Endodermal cell (in vitro differentiated cells): ENCODE results near the gene CNDP1. TPM values are rescaled to one million over a fixed set of nuclear protein-coding genes. Genes with fewer than 3 reads are reported as not detected.
"Not testable (repeated sequence)": the region's sequence is repeated elsewhere in the genome, so short reads cannot be mapped to it uniquely, and the experiment has no call there.

Source experiments
- DNase-seq: peaks from one replicate; pipeline ENCODE4 v3.0.0-alpha.2; 2017
- H3K27ac ChIP-seq: 2 replicates; pipeline ENCODE4 v1.5.1; 2013; ENCODE audit warnings: mild to moderate bottlenecking, low read depth, low read length, moderate library complexity
- H3K27me3 ChIP-seq: 2 replicates; pipeline ENCODE4 v1.6.1; 2013; ENCODE audit warnings: mild to moderate bottlenecking, low read length, moderate library complexity; ENCODE audit not compliant: insufficient read depth, control insufficient read depth, poor library complexity, severe bottlenecking
- H3K36me3 ChIP-seq: 2 replicates; pipeline ENCODE4 v1.7.0; 2013; ENCODE audit warnings: mild to moderate bottlenecking, low read length, moderate library complexity; ENCODE audit not compliant: control insufficient read depth, insufficient read depth
- H3K4me1 ChIP-seq: one replicate; pipeline ENCODE4 v1.7.0; 2013; ENCODE audit warnings: low read length; ENCODE audit not compliant: control insufficient read depth, insufficient read depth
- H3K4me3 ChIP-seq: 2 replicates; pipeline ENCODE4 v1.5.1; 2013; ENCODE audit warnings: mild to moderate bottlenecking, low read length, moderate library complexity
- H3K9ac ChIP-seq: 2 replicates; pipeline ENCODE4 v1.6.1; 2013; ENCODE audit warnings: mild to moderate bottlenecking, low read length, moderate library complexity; ENCODE audit not compliant: poor library complexity, severe bottlenecking; ENCODE audit errors: extremely low read depth
- H3K9me3 ChIP-seq: 2 replicates; pipeline ENCODE4 v1.6.1; 2013; ENCODE audit warnings: mild to moderate bottlenecking, low read length, moderate library complexity; ENCODE audit not compliant: control insufficient read depth
- H3K27ac Mint-ChIP-seq: 2 replicates; pipeline ENCODE4 v1.8.0; 2020; ENCODE audit warnings: mixed read lengths
- H3K27me3 Mint-ChIP-seq: 2 replicates; pipeline ENCODE4 v1.8.0; 2021; ENCODE audit warnings: mild to moderate bottlenecking, mixed read lengths; ENCODE audit not compliant: insufficient read depth
- H3K36me3 Mint-ChIP-seq: 2 replicates; pipeline ENCODE4 v1.8.0; 2020; ENCODE audit warnings: low read depth, mixed read lengths
- H3K4me1 Mint-ChIP-seq: 2 replicates; pipeline ENCODE4 v1.8.0; 2020; ENCODE audit warnings: mixed read lengths
- H3K4me3 Mint-ChIP-seq: 2 replicates; pipeline ENCODE4 v1.8.0; 2020; ENCODE audit warnings: mild to moderate bottlenecking, moderate library complexity, mixed read lengths
- H3K9me3 Mint-ChIP-seq: 2 replicates; pipeline ENCODE4 v1.8.0; 2020; ENCODE audit warnings: mild to moderate bottlenecking, mixed read lengths
- WGBS, 2 experiments: methylation state at CpG; one replicate each; pipeline versions ENCODE4 v1.1.5 to v1.1.7; 2013; ENCODE audit warnings: missing lambda C conversion rate in 2 of 2, mixed read lengths in 1 of 2; ENCODE audit not compliant: insufficient coverage in 1 of 2, insufficient read length in 1 of 2; 5-methylcytosine and 5-hydroxymethylcytosine counted together
- total RNA-seq, 2 donors: library from RNA; stranded (reverse); fragmentation: NEBNext Ultra II Directional in 1 of 2; extraction: Animal tissue kit (Norgen Biotek cat#: 25700) in 1 of 2; gene quantifications; 2 replicates in 1 of 2; 3 replicates in 1 of 2; pipeline ENCODE4 v1.2.1, GENCODE V29; 2021
- TF ChIP-seq, protein P1 (sequence below): fragments of 200-600 bp; sonication (generic); conservative IDR thresholded peaks from 2 replicates; pipeline ENCODE4 v1.5.0; 2021; ENCODE audit warnings: antibody characterized with exemption, mild to moderate bottlenecking

CNDP1 gene
- total RNA-seq, 2 donors from 2014 or later: 0.51 TPM; not detected in 1

DNA sequence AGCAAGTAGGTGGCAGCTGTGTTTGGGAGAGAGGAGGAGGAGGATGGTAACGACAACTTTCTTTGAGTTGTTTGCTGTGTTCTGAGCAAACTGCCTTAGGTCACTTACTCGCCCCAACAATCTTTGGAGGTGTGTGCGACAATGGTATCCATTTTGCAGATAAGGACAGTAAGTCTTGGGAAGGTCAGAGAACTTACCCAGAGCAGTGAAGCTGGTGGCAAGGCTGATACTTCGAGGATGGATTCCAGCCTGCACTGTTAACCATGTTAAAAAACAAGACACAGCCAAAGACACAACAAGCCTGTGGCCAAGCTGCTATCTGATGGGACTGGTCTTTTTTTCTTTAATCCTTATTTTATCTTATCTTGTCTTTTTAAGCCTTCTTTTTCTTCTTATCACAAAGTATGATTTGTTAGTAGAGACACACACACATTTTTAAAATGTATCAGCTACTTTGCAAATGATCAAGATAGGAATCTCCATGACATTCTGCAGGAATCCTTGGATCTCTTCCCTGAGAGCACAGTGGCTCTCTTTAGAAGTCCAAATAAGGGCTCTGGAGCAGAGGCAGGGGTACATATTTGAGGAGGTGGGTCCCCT lies 27.9 kb downstream of the CNDP1 start:
- H3K27me3 Mint-ChIP-seq: peaks cover 14% of the 10 kb centered on the region
- WGBS, 2 experiments: 55 to 66% methylated on average over 3 to 4 of the region's 4 CpGs
- peak overlapping the region; percentile 32 for H3K4me3 ChIP-seq
- H3K4me1 Mint-ChIP-seq: peaks cover 29% of the 10 kb centered on the region
- DNase-seq: peak; percentile 59
- H3K27ac ChIP-seq: no peak overlapping the region
- H3K36me3 Mint-ChIP-seq: peaks cover 6% of the 10 kb centered on the region
- H3K9me3 ChIP-seq: peaks cover 28% of the 10 kb centered on the region
- TF ChIP-seq, protein P1, sequence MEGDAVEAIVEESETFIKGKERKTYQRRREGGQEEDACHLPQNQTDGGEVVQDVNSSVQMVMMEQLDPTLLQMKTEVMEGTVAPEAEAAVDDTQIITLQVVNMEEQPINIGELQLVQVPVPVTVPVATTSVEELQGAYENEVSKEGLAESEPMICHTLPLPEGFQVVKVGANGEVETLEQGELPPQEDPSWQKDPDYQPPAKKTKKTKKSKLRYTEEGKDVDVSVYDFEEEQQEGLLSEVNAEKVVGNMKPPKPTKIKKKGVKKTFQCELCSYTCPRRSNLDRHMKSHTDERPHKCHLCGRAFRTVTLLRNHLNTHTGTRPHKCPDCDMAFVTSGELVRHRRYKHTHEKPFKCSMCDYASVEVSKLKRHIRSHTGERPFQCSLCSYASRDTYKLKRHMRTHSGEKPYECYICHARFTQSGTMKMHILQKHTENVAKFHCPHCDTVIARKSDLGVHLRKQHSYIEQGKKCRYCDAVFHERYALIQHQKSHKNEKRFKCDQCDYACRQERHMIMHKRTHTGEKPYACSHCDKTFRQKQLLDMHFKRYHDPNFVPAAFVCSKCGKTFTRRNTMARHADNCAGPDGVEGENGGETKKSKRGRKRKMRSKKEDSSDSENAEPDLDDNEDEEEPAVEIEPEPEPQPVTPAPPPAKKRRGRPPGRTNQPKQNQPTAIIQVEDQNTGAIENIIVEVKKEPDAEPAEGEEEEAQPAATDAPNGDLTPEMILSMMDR: no peak
- H3K4me1 ChIP-seq: peaks cover 11% of the 10 kb centered on the region
- H3K9ac ChIP-seq: no peak overlapping the region
- no peak overlapping the region for H3K4me3 Mint-ChIP-seq
- peaks cover 28% of the 10 kb centered on the region for H3K9me3 Mint-ChIP-seq
- no peaks in the 10 kb centered on the region for H3K36me3 ChIP-seq
- peak overlapping the region; percentile 52 for H3K27ac Mint-ChIP-seq
- no peaks in the 10 kb centered on the region for H3K27me3 ChIP-seq

DNA sequence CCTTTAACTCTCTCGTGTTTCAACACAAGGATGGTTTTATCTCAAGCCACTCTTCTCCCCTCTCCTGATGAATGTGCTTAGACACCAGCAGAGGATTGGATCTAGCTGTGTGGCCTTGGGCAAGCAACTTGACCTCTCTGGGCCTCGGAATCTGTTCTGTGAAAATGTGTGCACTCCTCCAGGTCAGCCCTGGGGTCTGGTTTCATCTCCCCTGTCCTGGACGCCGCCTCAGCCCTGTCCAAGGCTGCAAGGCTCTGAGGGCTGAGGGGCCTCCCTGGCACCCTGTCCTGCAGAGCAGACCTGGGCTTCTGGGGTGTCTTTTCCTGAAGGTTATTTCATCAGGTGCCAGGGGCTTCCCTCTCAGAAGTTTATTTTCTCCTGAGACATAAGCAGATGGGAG lies 28.5 kb downstream of the CNDP1 start:
- peaks cover 6% of the 10 kb centered on the region for H3K36me3 Mint-ChIP-seq
- Histone ChIP-seq H3K9ac (no peak overlapping the region), H3K4me3 (no peak overlapping the region), H3K27ac (no peak overlapping the region), H3K9me3 (peaks cover 32% of the 10 kb centered on the region), H3K4me1 (peaks cover 11% of the 10 kb centered on the region), H3K36me3 (no peaks in the 10 kb centered on the region), H3K27me3 (no peaks in the 10 kb centered on the region)
- H3K4me1 Mint-ChIP-seq: peaks cover 29% of the 10 kb centered on the region
- no peak for DNase-seq
- WGBS, 2 experiments: 76 to 85% methylated on average over 3 to 4 of the region's 4 CpGs
- peaks cover 15% of the 10 kb centered on the region for H3K27me3 Mint-ChIP-seq
- H3K9me3 Mint-ChIP-seq: peaks cover 33% of the 10 kb centered on the region
- H3K4me3 Mint-ChIP-seq: no peak overlapping the region
- peak overlapping the region; percentile 58 for H3K27ac Mint-ChIP-seq
- TF ChIP-seq, protein P1: no peak

DNA sequence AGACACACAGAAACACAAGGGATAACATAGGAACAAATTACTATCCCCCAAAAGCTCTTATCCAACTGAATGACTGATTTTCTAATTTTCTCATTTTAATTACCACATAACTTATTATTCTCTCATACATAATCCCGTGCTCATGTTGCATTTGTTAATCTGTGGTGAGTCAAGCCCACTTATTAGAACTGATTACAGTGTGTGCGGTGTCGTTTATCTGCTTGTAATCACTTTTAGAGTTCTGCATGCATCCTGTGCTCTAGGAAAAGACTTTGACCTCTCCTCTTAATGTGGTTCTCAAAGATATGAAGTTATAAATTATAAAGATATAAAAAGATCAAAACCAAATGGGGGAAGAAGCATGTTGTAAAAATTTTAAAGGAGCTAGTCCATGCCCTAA lies 29.7 kb downstream of the CNDP1 start:
- TF ChIP-seq, protein P1: no peak
- H3K27me3 ChIP-seq: no peaks in the 10 kb centered on the region
- peaks cover 11% of the 10 kb centered on the region for H3K4me1 ChIP-seq
- H3K9ac ChIP-seq: no peak overlapping the region
- no peak for DNase-seq
- peaks cover 6% of the 10 kb centered on the region for H3K36me3 Mint-ChIP-seq
- WGBS, 2 experiments: 71 to 97% methylated on average over 1 to 3 of the region's 3 CpGs
- no peak overlapping the region for H3K4me3 Mint-ChIP-seq
- H3K4me1 Mint-ChIP-seq: peaks cover 29% of the 10 kb centered on the region
- no peak overlapping the region for H3K27ac Mint-ChIP-seq
- H3K27me3 Mint-ChIP-seq: peaks cover 23% of the 10 kb centered on the region
- peaks cover 32% of the 10 kb centered on the region for H3K9me3 ChIP-seq
- H3K27ac ChIP-seq: no peak overlapping the region
- H3K36me3 ChIP-seq: no peaks in the 10 kb centered on the region
- H3K9me3 Mint-ChIP-seq: peaks cover 33% of the 10 kb centered on the region
- H3K4me3 ChIP-seq: no peak overlapping the region

DNA sequence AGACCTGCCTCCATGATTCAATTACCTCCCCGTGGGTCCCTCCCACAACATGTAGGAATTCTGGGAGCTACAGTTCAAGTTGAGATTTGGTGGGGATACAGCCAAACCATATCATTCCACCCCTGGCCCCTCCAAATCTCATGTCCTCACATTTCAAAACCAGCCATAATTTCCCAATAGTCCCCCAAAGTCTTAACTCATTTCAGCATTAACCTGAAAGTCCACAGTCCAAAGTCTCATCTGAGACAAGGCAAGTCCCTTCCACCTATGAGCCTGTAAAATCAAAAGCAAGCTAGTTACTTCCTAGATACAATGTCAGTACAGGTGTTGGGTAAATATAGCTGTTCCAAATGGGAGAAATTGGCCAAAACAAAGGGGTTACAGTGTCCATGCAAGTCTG lies 30.9 kb downstream of the CNDP1 start:
- not testable (repeated sequence) for H3K27me3 ChIP-seq, H3K4me3 Mint-ChIP-seq, H3K36me3 Mint-ChIP-seq, H3K27ac Mint-ChIP-seq, H3K9ac ChIP-seq, DNase-seq, H3K36me3 ChIP-seq, H3K27ac ChIP-seq
- H3K27me3 Mint-ChIP-seq: peaks cover 26% of the 10 kb centered on the region
- peaks cover 33% of the 10 kb centered on the region for H3K9me3 Mint-ChIP-seq
- H3K9me3 ChIP-seq: peaks cover 32% of the 10 kb centered on the region
- 100% methylated on average over 1 of the region's 1 CpG; no CpG with 5 or more reads in 1 of the 2 experiments for WGBS, 2 experiments
- peak overlapping the region; percentile 49 for H3K4me3 ChIP-seq
- H3K4me1 ChIP-seq: peaks cover 11% of the 10 kb centered on the region
- H3K4me1 Mint-ChIP-seq: peaks cover 29% of the 10 kb centered on the region

DNA sequence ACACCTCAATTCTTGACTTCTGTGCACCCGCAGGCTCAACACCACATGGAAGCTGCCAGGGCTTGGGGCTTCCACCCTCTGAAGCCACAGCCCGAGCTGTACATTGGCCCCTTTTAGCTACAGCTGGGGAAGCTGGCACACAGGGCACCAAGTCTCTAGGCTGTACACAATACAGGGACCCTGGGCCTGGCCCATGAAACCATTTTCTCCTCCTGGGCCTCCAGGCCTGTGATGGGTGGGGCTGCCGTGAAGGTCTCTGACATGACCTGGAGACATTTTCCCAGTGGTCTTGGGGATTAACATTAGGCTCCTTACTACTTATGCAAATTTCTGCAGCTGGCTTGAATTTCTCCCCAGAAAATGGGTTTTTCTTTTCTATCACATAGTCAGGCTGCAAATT lies 31.7 kb downstream of the CNDP1 start:
- Mint-ChIP-seq H3K9me3 (peaks cover 33% of the 10 kb centered on the region), H3K4me1 (peaks cover 29% of the 10 kb centered on the region), H3K27me3 (peaks cover 34% of the 10 kb centered on the region)
- not testable (repeated sequence) for H3K27ac Mint-ChIP-seq, H3K27ac ChIP-seq, H3K27me3 ChIP-seq, H3K4me3 Mint-ChIP-seq, H3K9ac ChIP-seq, H3K36me3 ChIP-seq, H3K36me3 Mint-ChIP-seq, DNase-seq
- peaks cover 32% of the 10 kb centered on the region for H3K9me3 ChIP-seq
- 74 to 75% methylated on average over 2 to 3 of the region's 3 CpGs for WGBS, 2 experiments
- H3K4me1 ChIP-seq: peaks cover 11% of the 10 kb centered on the region
- H3K4me3 ChIP-seq: peak overlapping the region; percentile 49
